ENCODE measurements around the gene RAD18.

RAD18 gene

GRCh38 chr3:8863891-8864290, 99.4 kb downstream of the RAD18 start:
- Histone ChIP-seq H3K4me3 (ENCODE audit: low read depth in 1 of 5, low read length in 5 of 5) (no peak overlapping the region), H3K9me3 (ENCODE audit: control insufficient read depth in 5 of 5, low read length in 5 of 5) (no peaks in the 10 kb centered on the region), H3K36me3 (ENCODE audit: control insufficient read depth in 5 of 5, insufficient read depth in 5 of 5, low read length in 5 of 5) (no peaks in the 10 kb centered on the region), H3K4me1 (ENCODE audit: control insufficient read depth in 5 of 5, insufficient read depth in 5 of 5, low read length in 5 of 5) (no peaks in the 10 kb centered on the region), H3K27me3 (ENCODE audit: control insufficient read depth in 5 of 5, insufficient read depth in 4 of 5, low read length in 5 of 5) (no peaks in the 10 kb centered on the region), H3K27ac (ENCODE audit: low read depth, low read length) (no peak overlapping the region), H3K9ac (ENCODE audit: low read length in 5 of 5) (no peak overlapping the region)

- Histone ChIP-seq H3K27ac (ENCODE audit: low read depth, low read length) (no peak overlapping the region), H3K4me1 (ENCODE audit: control insufficient read depth in 5 of 5, insufficient read depth in 5 of 5, low read length in 5 of 5) (peaks cover 0 to 6% (median 0%) of the 10 kb centered on the region in 5 donors), H3K4me3 (ENCODE audit: low read depth in 1 of 5, low read length in 5 of 5) (no peak overlapping the region), H3K9ac (ENCODE audit: low read length in 5 of 5) (no peak overlapping the region), H3K27me3 (ENCODE audit: control insufficient read depth in 5 of 5, insufficient read depth in 4 of 5, low read length in 5 of 5) (no peaks in the 10 kb centered on the region), H3K36me3 (ENCODE audit: control insufficient read depth in 5 of 5, insufficient read depth in 5 of 5, low read length in 5 of 5) (no peaks in the 10 kb centered on the region), H3K9me3 (ENCODE audit: control insufficient read depth in 5 of 5, low read length in 5 of 5) (no peaks in the 10 kb centered on the region)
These were observed 105.4 kb downstream of the RAD18 start for GRCh38 chr3:8857720-8858367.

- peaks cover 0 to 6% (median 0%) of the 10 kb centered on the region in 5 donors for H3K4me1 ChIP-seq (ENCODE audit: control insufficient read depth in 5 of 5, insufficient read depth in 5 of 5, low read length in 5 of 5)
- no peaks in the 10 kb centered on the region for H3K27me3 ChIP-seq (ENCODE audit: control insufficient read depth in 5 of 5, insufficient read depth in 4 of 5, low read length in 5 of 5)
- no peaks in the 10 kb centered on the region for H3K9me3 ChIP-seq (ENCODE audit: control insufficient read depth in 5 of 5, low read length in 5 of 5)
- no peak overlapping the region for H3K4me3 ChIP-seq (ENCODE audit: low read depth in 1 of 5, low read length in 5 of 5)
- no peaks in the 10 kb centered on the region for H3K36me3 ChIP-seq (ENCODE audit: control insufficient read depth in 5 of 5, insufficient read depth in 5 of 5, low read length in 5 of 5)
- no peak overlapping the region for H3K27ac ChIP-seq (ENCODE audit: low read depth, low read length)
- H3K9ac ChIP-seq (ENCODE audit: low read length in 5 of 5): no peak overlapping the region
These were observed 106.6 kb downstream of the RAD18 start for GRCh38 chr3:8856721-8857120.

GRCh38 chr3:8856071-8856470, 107.2 kb downstream of the RAD18 start:
- Histone ChIP-seq H3K27ac (ENCODE audit: low read depth, low read length) (no peak overlapping the region), H3K27me3 (ENCODE audit: control insufficient read depth in 5 of 5, insufficient read depth in 4 of 5, low read length in 5 of 5) (no peaks in the 10 kb centered on the region), H3K9ac (ENCODE audit: low read length in 5 of 5) (no peak overlapping the region), H3K4me3 (ENCODE audit: low read depth in 1 of 5, low read length in 5 of 5) (no peak overlapping the region), H3K9me3 (ENCODE audit: control insufficient read depth in 5 of 5, low read length in 5 of 5) (no peaks in the 10 kb centered on the region), H3K36me3 (ENCODE audit: control insufficient read depth in 5 of 5, insufficient read depth in 5 of 5, low read length in 5 of 5) (no peaks in the 10 kb centered on the region), H3K4me1 (ENCODE audit: control insufficient read depth in 5 of 5, insufficient read depth in 5 of 5, low read length in 5 of 5) (peaks cover 0 to 6% (median 0%) of the 10 kb centered on the region in 5 donors)

GRCh38 chr3:8854656-8855055, 108.6 kb downstream of the RAD18 start:
- Histone ChIP-seq H3K9ac (ENCODE audit: low read length in 5 of 5) (no peak overlapping the region), H3K9me3 (ENCODE audit: control insufficient read depth in 5 of 5, low read length in 5 of 5) (no peaks in the 10 kb centered on the region), H3K27ac (ENCODE audit: low read depth, low read length) (no peak overlapping the region), H3K4me1 (ENCODE audit: control insufficient read depth in 5 of 5, insufficient read depth in 5 of 5, low read length in 5 of 5) (peaks cover 0 to 6% (median 0%) of the 10 kb centered on the region in 5 donors), H3K27me3 (ENCODE audit: control insufficient read depth in 5 of 5, insufficient read depth in 4 of 5, low read length in 5 of 5) (no peaks in the 10 kb centered on the region), H3K4me3 (ENCODE audit: low read depth in 1 of 5, low read length in 5 of 5) (no peak overlapping the region), H3K36me3 (ENCODE audit: control insufficient read depth in 5 of 5, insufficient read depth in 5 of 5, low read length in 5 of 5) (no peaks in the 10 kb centered on the region)

DNA sequence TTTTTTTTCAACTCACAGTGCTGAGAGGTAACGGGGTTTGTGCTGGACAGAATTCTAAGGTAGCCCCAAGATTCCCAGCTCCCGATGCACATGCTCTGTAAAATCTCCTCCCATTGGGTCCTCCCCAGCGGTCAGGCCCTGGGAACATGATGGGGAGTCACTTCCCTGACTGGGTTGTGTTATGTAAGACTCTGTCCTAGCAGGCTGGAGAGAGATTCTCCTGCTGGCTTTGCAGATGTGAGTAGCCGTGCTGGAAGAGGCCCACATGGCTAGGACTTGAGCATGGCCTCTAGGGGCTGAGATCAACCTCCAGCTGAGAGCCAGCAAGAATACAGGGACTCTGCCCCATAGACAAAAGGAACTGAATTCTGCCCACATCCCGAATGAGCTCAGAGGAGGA, 110.2 kb downstream of the RAD18 start:
- Histone ChIP-seq H3K36me3 (ENCODE audit: control insufficient read depth in 5 of 5, insufficient read depth in 5 of 5, low read length in 5 of 5) (no peaks in the 10 kb centered on the region), H3K4me1 (ENCODE audit: control insufficient read depth in 5 of 5, insufficient read depth in 5 of 5, low read length in 5 of 5) (peaks cover 0 to 6% (median 0%) of the 10 kb centered on the region in 5 donors), H3K4me3 (ENCODE audit: low read depth in 1 of 5, low read length in 5 of 5) (no peak overlapping the region), H3K9me3 (ENCODE audit: control insufficient read depth in 5 of 5, low read length in 5 of 5) (no peaks in the 10 kb centered on the region), H3K9ac (ENCODE audit: low read length in 5 of 5) (no peak overlapping the region), H3K27me3 (ENCODE audit: control insufficient read depth in 5 of 5, insufficient read depth in 4 of 5, low read length in 5 of 5) (no peaks in the 10 kb centered on the region), H3K27ac (ENCODE audit: low read depth, low read length) (no peak overlapping the region)

DNA sequence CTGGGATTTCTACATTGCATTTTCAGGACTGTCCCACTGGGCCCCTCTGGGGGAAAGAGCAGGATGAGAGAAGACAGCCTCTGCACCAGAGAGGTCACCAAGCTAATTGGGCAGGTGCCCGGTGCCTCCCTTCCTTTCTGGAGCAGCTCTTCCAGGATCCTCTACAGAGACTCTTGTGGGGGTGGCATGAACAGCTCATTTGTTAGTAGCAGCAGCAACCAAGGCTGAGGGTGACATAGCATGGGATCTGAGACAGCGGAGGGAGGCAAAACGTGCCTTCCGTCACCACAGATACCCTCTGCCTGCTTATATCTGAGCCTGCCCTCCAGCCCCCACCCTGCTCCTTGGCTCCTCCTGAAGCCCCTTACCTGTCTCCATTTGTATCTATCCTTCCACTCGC, 110.8 kb downstream of the RAD18 start:
- no peak overlapping the region for H3K9ac ChIP-seq (ENCODE audit: low read length in 5 of 5)
- H3K36me3 ChIP-seq (ENCODE audit: control insufficient read depth in 5 of 5, insufficient read depth in 5 of 5, low read length in 5 of 5): no peaks in the 10 kb centered on the region
- no peak overlapping the region for H3K4me3 ChIP-seq (ENCODE audit: low read depth in 1 of 5, low read length in 5 of 5)

GRCh38 chr3:8851703-8852102, 111.6 kb downstream of the RAD18 start:
- Histone ChIP-seq H3K9me3 (ENCODE audit: control insufficient read depth in 5 of 5, low read length in 5 of 5) (no peaks in the 10 kb centered on the region), H3K36me3 (ENCODE audit: control insufficient read depth in 5 of 5, insufficient read depth in 5 of 5, low read length in 5 of 5) (no peaks in the 10 kb centered on the region), H3K27me3 (ENCODE audit: control insufficient read depth in 5 of 5, insufficient read depth in 4 of 5, low read length in 5 of 5) (no peaks in the 10 kb centered on the region), H3K4me1 (ENCODE audit: control insufficient read depth in 5 of 5, insufficient read depth in 5 of 5, low read length in 5 of 5) (peaks cover 0 to 6% (median 0%) of the 10 kb centered on the region in 5 donors), H3K9ac (ENCODE audit: low read length in 5 of 5) (no peak overlapping the region), H3K27ac (ENCODE audit: low read depth, low read length) (no peak overlapping the region), H3K4me3 (ENCODE audit: low read depth in 1 of 5, low read length in 5 of 5) (no peak overlapping the region)

More for the DNA sequence above, 110.8 kb downstream of the RAD18 start:
- no peak overlapping the region for H3K27ac ChIP-seq (ENCODE audit: low read depth, low read length)
- H3K4me1 ChIP-seq (ENCODE audit: control insufficient read depth in 5 of 5, insufficient read depth in 5 of 5, low read length in 5 of 5): peaks cover 0 to 6% (median 0%) of the 10 kb centered on the region in 5 donors
- no peaks in the 10 kb centered on the region for H3K27me3 ChIP-seq (ENCODE audit: control insufficient read depth in 5 of 5, insufficient read depth in 4 of 5, low read length in 5 of 5)
- H3K9me3 ChIP-seq (ENCODE audit: control insufficient read depth in 5 of 5, low read length in 5 of 5): no peaks in the 10 kb centered on the region

DNA sequence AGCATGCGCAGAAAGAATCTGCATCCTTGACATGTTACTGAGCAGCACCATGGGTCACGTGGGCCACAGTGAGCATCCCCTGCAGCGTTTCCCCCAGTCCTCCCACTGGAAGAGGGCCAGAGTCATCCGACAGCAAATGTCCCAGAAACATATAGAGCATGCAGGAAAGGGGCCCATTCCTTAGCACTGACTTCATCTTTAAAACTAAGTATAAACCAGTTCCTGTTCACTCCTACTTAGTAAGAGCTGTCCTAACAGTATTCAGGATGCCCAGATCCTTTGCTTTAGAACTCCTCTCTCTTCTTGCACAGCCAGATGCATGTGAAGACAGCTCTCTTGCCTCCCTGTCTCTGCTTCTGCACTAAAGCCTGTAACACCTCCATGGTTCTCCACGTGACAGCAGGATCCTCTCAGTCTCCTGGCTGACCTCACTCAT, 114.6 kb downstream of the RAD18 start:
- H3K9ac ChIP-seq (ENCODE audit: low read length in 5 of 5): no peak overlapping the region
- H3K27ac ChIP-seq (ENCODE audit: low read depth, low read length): no peak overlapping the region
- peaks cover 0 to 6% (median 0%) of the 10 kb centered on the region in 5 donors for H3K4me1 ChIP-seq (ENCODE audit: control insufficient read depth in 5 of 5, insufficient read depth in 5 of 5, low read length in 5 of 5)
- no peaks in the 10 kb centered on the region for H3K9me3 ChIP-seq (ENCODE audit: control insufficient read depth in 5 of 5, low read length in 5 of 5)
- H3K36me3 ChIP-seq (ENCODE audit: control insufficient read depth in 5 of 5, insufficient read depth in 5 of 5, low read length in 5 of 5): no peaks in the 10 kb centered on the region
- H3K27me3 ChIP-seq (ENCODE audit: control insufficient read depth in 5 of 5, insufficient read depth in 4 of 5, low read length in 5 of 5): no peaks in the 10 kb centered on the region
- H3K4me3 ChIP-seq (ENCODE audit: low read depth in 1 of 5, low read length in 5 of 5): no peak overlapping the region

DNA sequence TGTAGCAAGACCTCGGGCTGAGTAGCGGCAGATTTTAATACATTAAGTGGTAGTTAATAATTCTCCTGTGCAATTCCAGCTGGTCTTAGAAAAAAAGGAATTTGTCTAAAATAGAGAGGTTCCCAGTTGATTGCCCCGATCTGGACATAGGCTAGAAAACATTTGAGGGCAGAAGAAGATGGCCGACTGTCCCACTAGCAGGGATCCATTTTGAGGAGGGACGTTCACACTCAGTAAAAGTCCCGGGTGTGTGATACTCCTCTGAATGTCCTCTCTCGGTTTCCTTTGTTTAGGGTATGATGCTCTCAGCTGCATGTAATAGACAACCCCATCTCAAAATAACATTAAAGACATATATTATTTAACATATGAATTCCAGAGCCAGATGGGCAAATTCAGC, 116.0 kb downstream of the RAD18 start:
- Histone ChIP-seq H3K27me3 (ENCODE audit: control insufficient read depth in 5 of 5, insufficient read depth in 4 of 5, low read length in 5 of 5) (no peaks in the 10 kb centered on the region), H3K27ac (ENCODE audit: low read depth, low read length) (no peak overlapping the region), H3K36me3 (ENCODE audit: control insufficient read depth in 5 of 5, insufficient read depth in 5 of 5, low read length in 5 of 5) (no peaks in the 10 kb centered on the region), H3K4me1 (ENCODE audit: control insufficient read depth in 5 of 5, insufficient read depth in 5 of 5, low read length in 5 of 5) (no peaks in the 10 kb centered on the region), H3K4me3 (ENCODE audit: low read depth in 1 of 5, low read length in 5 of 5) (no peak overlapping the region), H3K9ac (ENCODE audit: low read length in 5 of 5) (no peak overlapping the region), H3K9me3 (ENCODE audit: control insufficient read depth in 5 of 5, low read length in 5 of 5) (no peaks in the 10 kb centered on the region)

Data from subcutaneous abdominal adipose tissue (tissue), 5 donors.